Sigmoid colon (tissue), 7 donors: Measurements from ENCODE around the gene KRTAP19-5. TPM values are rescaled to one million over a fixed set of nuclear protein-coding genes. Genes with fewer than 3 reads are reported as not detected.

Experiments
- DNase-seq: peaks from one replicate; pipeline ENCODE4 v3.0.0-alpha.2; 2019
- H3K27ac ChIP-seq, 4 donors: fragments of 200-600 bp; sonication (generic); one replicate each; pipeline ENCODE4 v1.5.1; 2016 to 2019; ENCODE audit warnings: mild to moderate bottlenecking in 1 of 4
- H3K27me3 ChIP-seq, 3 donors: fragments of 200-600 bp; sonication (generic); one replicate each; pipeline ENCODE4 v1.5.1; 2019; ENCODE audit warnings: mild to moderate bottlenecking in 1 of 3
- H3K36me3 ChIP-seq, 4 donors: fragments of 200-600 bp; sonication (generic); one replicate each; pipeline ENCODE4 v1.5.1; 2016 to 2019
- H3K4me1 ChIP-seq, 4 donors: fragments of 200-600 bp; sonication (generic); one replicate each; pipeline ENCODE4 v1.5.1; 2017 to 2019
- H3K4me3 ChIP-seq, 4 donors: fragments of 200-600 bp; sonication (generic); one replicate each; pipeline ENCODE4 v1.5.1; 2017 to 2019; ENCODE audit warnings: mild to moderate bottlenecking in 2 of 4, moderate library complexity in 1 of 4
- H3K9me3 ChIP-seq, 4 donors: fragments of 200-600 bp in 3 of 4; sonication (generic) in 3 of 4; one replicate each; pipeline versions ENCODE4 v1.5.1 to v1.6.1; 2013 to 2019
- CTCF ChIP-seq, 4 experiments: fragments of 450-650 bp in 3 of 4; fragments of 200-600 bp in 1 of 4; IDR thresholded peaks; one replicate each; pipeline ENCODE4 v1.5.1; 2016 to 2019; ENCODE audit warnings: antibody characterized with exemption in 4 of 4, mild to moderate bottlenecking in 3 of 4, moderate library complexity in 2 of 4
- EP300 ChIP-seq, 4 donors: sonication (generic); formaldehyde crosslinking; IDR thresholded peaks; one replicate each; pipeline ENCODE4 v1.6.1; 2017; ENCODE audit warnings: antibody characterized with exemption in 4 of 4
- POLR2A ChIP-seq, 2 donors: fragments of 450-650 bp; IDR thresholded peaks; one replicate each; pipeline ENCODE4 v1.6.1; 2016; ENCODE audit warnings: antibody characterized with exemption in 2 of 2, mild to moderate bottlenecking in 2 of 2, moderate library complexity in 2 of 2
- POLR2AphosphoS5 ChIP-seq, 4 donors: sonication (generic); formaldehyde crosslinking; IDR thresholded peaks; one replicate each; pipeline ENCODE4 v1.6.1; 2017; ENCODE audit warnings: antibody characterized with exemption in 4 of 4
- WGBS, 2 donors: extraction: QIAGEN DNeasy Blood & Tissue Kit; methylation state at CpG; one replicate each; pipeline ENCODE4 v1.1.7; 2013; 5-methylcytosine and 5-hydroxymethylcytosine counted together
- intact Hi-C: fragments of 100-400 bp; cut with DNase I; formaldehyde crosslinking; loops from one replicate; pipeline ENCODE4 v1.15.1; 2023
- polyA plus RNA-seq, 3 donors: library from polyadenylated mRNA; stranded (reverse); fragments of 200-250 nt; gene quantifications; one replicate each; pipeline ENCODE4 v1.2.3, GENCODE V29; 2013
- small RNA-seq, 3 donors: library from RNA; depleted of rRNA; stranded (forward); fragments of <200 nt; gene quantifications; one replicate each; pipeline ENCODE3, GENCODE V24; 2016
- total RNA-seq, 4 donors: library from RNA; depleted of rRNA; stranded (reverse); fragments of >200 nt; gene quantifications; one replicate each; pipeline ENCODE4 v1.1.0, GENCODE V29; 2016
- donor health status: healthy with polysubstance abuse.
- donor health status: Bipolar disorder and iron deficiency.
- donor health status: healthy.

Gene KRTAP19-5
- total and polyA plus RNA-seq, 7 donors, result not detected

- Histone ChIP-seq H3K27ac (no peak overlapping the region), H3K4me3 (no peak overlapping the region), H3K36me3 (no peaks in the 10 kb centered on the region), H3K9me3 (no peaks in the 10 kb centered on the region), H3K27me3 (no peaks in the 10 kb centered on the region), H3K4me1 (no peaks in the 10 kb centered on the region)
- TF ChIP-seq EP300 (IDR thresholded peaks at IDR 0.05) (no peak), POLR2AphosphoS5 (IDR thresholded peaks at IDR 0.05) (no peak), CTCF (IDR thresholded peaks at IDR 0.05) (no peak), POLR2A (IDR thresholded peaks at IDR 0.05) (no peak)
- no peak for DNase-seq
- intact Hi-C loops, result no loop called here
- 48 to 51% methylated on average over 3 of the region's 3 CpGs for WGBS, 2 donors
Observed at GRCh38 chr21:30463713-30464112, 38.2 kb downstream of the KRTAP19-5 start.

Small RNAs within 50 kb of the gene (small RNA-seq; reads per million reads assigned to genes)
- gene AP000567.1 (0 reads per million in 3 donors), gene KRTAP19-10P (0 reads per million in 3 donors), gene KRTAP19-11P (0 reads per million in 3 donors), gene KRTAP19-9P (0 reads per million in 3 donors)

Other genes starting within 250 kb of the KRTAP19-5 start
- gene KRTAP24-1, start 219.2 kb downstream of the KRTAP19-5 start, total RNA-seq, result not detected
- gene KRTAP24-1, start 219.2 kb downstream of the KRTAP19-5 start, polyA plus RNA-seq, result not detected
- gene KRTAP25-1, start 212.6 kb downstream of the KRTAP19-5 start, total RNA-seq, result not detected
- gene KRTAP25-1, start 212.6 kb downstream of the KRTAP19-5 start, polyA plus RNA-seq, result not detected
- gene KRTAP26-1, start 181.8 kb downstream of the KRTAP19-5 start, total RNA-seq, result not detected
- gene KRTAP26-1, start 181.8 kb downstream of the KRTAP19-5 start, polyA plus RNA-seq, result not detected
- gene KRTAP27-1, start 164.4 kb downstream of the KRTAP19-5 start, total RNA-seq, result not detected
- gene KRTAP27-1, start 164.4 kb downstream of the KRTAP19-5 start, polyA plus RNA-seq, result not detected
- gene KRTAP23-1, start 153.5 kb downstream of the KRTAP19-5 start, total RNA-seq, result not detected
- gene KRTAP23-1, start 153.5 kb downstream of the KRTAP19-5 start, polyA plus RNA-seq, result not detected
- gene KRTAP13-2, start 129.9 kb downstream of the KRTAP19-5 start, total RNA-seq, result not detected
- 1 to 10 TPM; 1.8 to 6.0 (median 2.4) TPM for gene KRTAP13-2, start 129.9 kb downstream of the KRTAP19-5 start, polyA plus RNA-seq
- gene KRTAP13-1, start 106.1 kb downstream of the KRTAP19-5 start, total RNA-seq, result not detected
- gene KRTAP13-1, start 106.1 kb downstream of the KRTAP19-5 start, polyA plus RNA-seq, result not detected
- not detected for gene KRTAP13-3, start 76.2 kb downstream of the KRTAP19-5 start, total RNA-seq
- gene KRTAP13-3, start 76.2 kb downstream of the KRTAP19-5 start, polyA plus RNA-seq, result not detected
- not detected for gene KRTAP13-4, start 71.9 kb downstream of the KRTAP19-5 start, total RNA-seq
- gene KRTAP13-4, start 71.9 kb downstream of the KRTAP19-5 start, polyA plus RNA-seq, result not detected
- not detected for gene KRTAP15-1, start 61.9 kb downstream of the KRTAP19-5 start, total RNA-seq
- gene KRTAP15-1, start 61.9 kb downstream of the KRTAP19-5 start, polyA plus RNA-seq, result not detected
- gene KRTAP19-1, start 21.8 kb downstream of the KRTAP19-5 start, total RNA-seq, result not detected
- gene KRTAP19-1, start 21.8 kb downstream of the KRTAP19-5 start, polyA plus RNA-seq, result not detected
- gene KRTAP19-2, start 14.7 kb downstream of the KRTAP19-5 start, total RNA-seq, result not detected
- gene KRTAP19-2, start 14.7 kb downstream of the KRTAP19-5 start, polyA plus RNA-seq, result not detected
- not detected for gene KRTAP19-3, start 10.1 kb downstream of the KRTAP19-5 start, total RNA-seq
- gene KRTAP19-3, start 10.1 kb downstream of the KRTAP19-5 start, polyA plus RNA-seq, result not detected
- not detected for gene KRTAP19-4, start 5.0 kb downstream of the KRTAP19-5 start, total RNA-seq
- not detected for gene KRTAP19-4, start 5.0 kb downstream of the KRTAP19-5 start, polyA plus RNA-seq
- not detected for gene KRTAP19-6, start 39.7 kb upstream of the KRTAP19-5 start, total RNA-seq
- not detected for gene KRTAP19-6, start 39.7 kb upstream of the KRTAP19-5 start, polyA plus RNA-seq
- gene KRTAP19-7, start 59.2 kb upstream of the KRTAP19-5 start, total RNA-seq, result not detected
- not detected for gene KRTAP19-7, start 59.2 kb upstream of the KRTAP19-5 start, polyA plus RNA-seq
- not detected for gene KRTAP22-2, start 88.3 kb upstream of the KRTAP19-5 start, total RNA-seq
- not detected for gene KRTAP22-2, start 88.3 kb upstream of the KRTAP19-5 start, polyA plus RNA-seq
- not detected for gene KRTAP6-3, start 90.3 kb upstream of the KRTAP19-5 start, total RNA-seq
- not detected for gene KRTAP6-3, start 90.3 kb upstream of the KRTAP19-5 start, polyA plus RNA-seq
- gene KRTAP6-2, start 96.8 kb upstream of the KRTAP19-5 start, total RNA-seq, result not detected
- gene KRTAP6-2, start 96.8 kb upstream of the KRTAP19-5 start, polyA plus RNA-seq, result not detected
- not detected for gene KRTAP22-1, start 98.9 kb upstream of the KRTAP19-5 start, total RNA-seq
- not detected for gene KRTAP22-1, start 98.9 kb upstream of the KRTAP19-5 start, polyA plus RNA-seq
- gene KRTAP6-1, start 111.8 kb upstream of the KRTAP19-5 start, total RNA-seq, result not detected
- not detected for gene KRTAP6-1, start 111.8 kb upstream of the KRTAP19-5 start, polyA plus RNA-seq
- gene KRTAP20-1, start 114.3 kb upstream of the KRTAP19-5 start, total RNA-seq, result not detected
- gene KRTAP20-1, start 114.3 kb upstream of the KRTAP19-5 start, polyA plus RNA-seq, result not detected
- not detected for gene KRTAP20-4, start 118.5 kb upstream of the KRTAP19-5 start, total RNA-seq
- not detected for gene KRTAP20-4, start 118.5 kb upstream of the KRTAP19-5 start, polyA plus RNA-seq
- gene KRTAP20-2, start 133.1 kb upstream of the KRTAP19-5 start, total RNA-seq, result not detected
- not detected for gene KRTAP20-2, start 133.1 kb upstream of the KRTAP19-5 start, polyA plus RNA-seq
- not detected for gene KRTAP20-3, start 140.7 kb upstream of the KRTAP19-5 start, total RNA-seq
- gene KRTAP20-3, start 140.7 kb upstream of the KRTAP19-5 start, polyA plus RNA-seq, result not detected
- not detected for gene KRTAP21-3, start 216.6 kb upstream of the KRTAP19-5 start, total RNA-seq
- gene KRTAP21-3, start 216.6 kb upstream of the KRTAP19-5 start, polyA plus RNA-seq, result not detected
- gene KRTAP21-2, start 245.1 kb upstream of the KRTAP19-5 start, total RNA-seq, result not detected
- gene KRTAP21-2, start 245.1 kb upstream of the KRTAP19-5 start, polyA plus RNA-seq, result not detected